ENCODE data around the gene CROCC.
"Not testable (repeated sequence)": the region's sequence is repeated elsewhere in the genome, so short reads cannot be mapped to it uniquely, and the experiment has no call there.

Gene CROCC

DNA sequence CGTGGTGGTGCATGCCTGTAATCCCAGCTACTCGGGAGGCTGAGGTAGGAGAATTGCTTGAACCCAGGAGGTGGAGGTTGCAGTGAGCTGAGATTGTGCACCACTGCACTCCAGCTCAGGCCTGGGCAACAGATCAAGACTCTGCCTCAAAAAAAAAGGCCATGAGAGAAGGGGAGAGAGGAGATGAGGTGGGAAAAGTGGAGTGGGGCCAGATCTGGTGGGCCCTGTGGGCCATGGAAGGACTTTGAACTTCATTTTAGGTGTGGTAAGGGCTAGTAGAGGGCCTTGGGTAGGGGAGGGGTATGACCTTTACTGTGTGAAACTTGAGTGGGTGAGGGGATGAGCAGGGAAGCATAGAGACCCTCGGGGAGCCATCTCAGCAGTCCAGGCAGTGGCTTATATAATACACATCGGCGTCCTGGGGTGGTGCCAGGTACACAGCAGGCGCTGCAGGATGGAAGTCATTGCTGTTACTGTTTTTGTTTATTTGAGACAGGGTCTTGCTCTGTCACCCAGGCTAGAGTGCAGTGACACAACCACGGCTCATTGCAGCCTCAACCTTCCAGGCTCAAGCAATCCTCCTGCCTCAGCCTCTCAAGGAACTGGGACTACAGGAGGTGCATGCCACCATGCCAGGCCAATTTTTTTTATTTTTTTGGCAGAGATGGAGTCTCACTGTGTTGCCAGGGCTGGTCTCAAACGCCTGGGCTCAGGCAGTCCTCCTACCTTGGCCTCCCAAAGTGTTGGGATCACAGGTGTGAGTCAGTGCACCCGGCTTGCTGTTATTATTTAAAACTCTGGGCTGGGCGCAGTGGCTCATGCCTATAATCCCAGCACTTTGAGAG, 5.5 kb upstream of the CROCC start:
- not testable (repeated sequence) for DNase-seq

DNA sequence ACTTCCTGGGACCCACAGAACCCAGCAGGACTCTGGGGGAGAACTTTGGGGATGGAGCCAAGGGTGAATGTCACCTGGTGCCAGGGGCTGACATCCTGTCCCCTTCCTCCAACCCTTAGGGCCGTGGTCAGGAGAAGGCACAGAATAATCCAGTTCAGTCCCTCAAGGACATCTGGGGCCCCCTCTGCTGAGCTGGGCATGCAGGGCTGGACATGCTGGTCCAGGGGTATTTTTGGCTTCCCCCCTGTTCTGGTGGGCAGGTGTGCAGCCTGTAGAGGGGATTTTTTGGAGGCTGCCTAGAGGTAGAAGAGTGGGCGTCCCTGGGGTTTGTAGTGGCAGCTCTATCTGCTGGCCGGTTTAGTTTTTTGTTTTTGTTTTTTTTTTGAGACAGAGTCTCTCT, 3.4 kb upstream of the CROCC start:
- no peak for DNase-seq

DNA sequence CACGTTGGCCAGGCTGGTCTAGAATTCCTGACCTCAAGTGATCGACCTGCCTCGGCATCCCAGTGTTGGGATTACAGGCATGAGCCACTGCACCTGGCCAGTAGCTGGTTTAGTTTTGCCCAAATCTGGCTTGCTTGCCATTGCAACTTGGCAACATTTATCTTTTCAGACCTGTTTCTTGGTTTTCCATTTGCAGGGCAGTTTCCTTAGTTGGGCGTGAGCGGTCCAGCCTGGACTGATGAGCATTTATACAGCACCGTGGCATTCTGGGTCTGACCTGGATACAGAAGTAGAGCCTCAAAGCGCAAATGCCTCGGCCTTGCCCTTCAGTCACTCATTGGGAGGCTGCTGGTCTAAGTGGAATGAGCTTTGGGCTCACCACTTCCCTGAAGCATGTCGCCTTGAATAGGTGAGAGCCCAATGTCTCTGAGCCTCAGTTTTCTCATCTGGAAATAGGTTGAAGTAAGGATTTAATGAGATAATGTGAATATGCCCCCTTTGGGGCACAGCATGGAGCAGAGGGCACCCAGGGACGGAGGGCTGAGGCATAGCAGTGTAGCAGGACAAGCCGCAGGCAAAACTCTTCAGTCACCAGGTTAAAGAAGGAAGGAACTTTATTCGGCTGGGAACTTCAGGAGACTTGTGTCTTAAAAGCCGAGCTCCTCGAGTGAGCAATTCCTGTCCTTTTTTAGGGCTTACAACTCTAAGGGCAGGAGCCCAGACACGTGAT, 2.6 kb upstream of the CROCC start:
- not testable (repeated sequence) for DNase-seq

DNA sequence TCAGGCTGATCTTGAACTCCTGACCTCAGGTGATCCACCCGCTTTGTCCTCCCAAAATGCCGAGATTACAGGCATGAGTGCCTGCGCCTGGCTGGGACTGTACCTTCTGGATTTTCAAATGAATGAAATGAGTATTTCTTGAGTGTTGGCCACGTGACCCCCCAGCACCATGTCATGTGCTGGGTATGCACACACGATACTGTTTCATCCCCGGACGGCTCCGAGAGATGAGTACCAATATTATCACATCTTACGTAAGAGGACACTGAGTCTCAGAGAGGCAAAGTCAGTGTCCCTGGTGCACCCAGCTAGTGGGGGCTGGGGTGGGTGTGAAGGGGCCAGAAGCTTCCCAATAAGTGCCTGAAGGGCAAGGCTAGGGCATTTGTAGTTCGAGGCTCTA, 780 bp upstream of the CROCC start:
- DNase-seq, result no peak

DNA sequence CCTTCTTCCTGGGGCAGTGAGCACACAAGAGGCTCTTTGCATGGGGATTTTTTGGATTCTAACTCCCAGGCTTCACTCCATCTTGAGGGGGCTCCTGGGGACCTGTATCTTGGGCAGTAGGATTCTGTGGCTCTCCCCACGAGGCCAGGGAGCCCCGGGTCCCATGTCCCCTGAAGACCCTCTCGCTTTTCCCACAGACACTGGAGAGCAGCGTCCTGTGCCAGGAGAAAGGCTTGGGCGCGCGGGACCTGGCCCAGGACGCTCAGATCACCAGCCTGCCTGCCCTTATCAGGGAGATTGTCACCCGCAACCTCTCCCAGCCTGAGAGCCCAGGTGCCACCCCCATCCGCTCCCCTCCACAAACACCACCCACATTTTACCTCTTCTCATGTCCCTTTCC, 735 bp downstream of the CROCC start:
- DNase-seq, result no peak

DNA sequence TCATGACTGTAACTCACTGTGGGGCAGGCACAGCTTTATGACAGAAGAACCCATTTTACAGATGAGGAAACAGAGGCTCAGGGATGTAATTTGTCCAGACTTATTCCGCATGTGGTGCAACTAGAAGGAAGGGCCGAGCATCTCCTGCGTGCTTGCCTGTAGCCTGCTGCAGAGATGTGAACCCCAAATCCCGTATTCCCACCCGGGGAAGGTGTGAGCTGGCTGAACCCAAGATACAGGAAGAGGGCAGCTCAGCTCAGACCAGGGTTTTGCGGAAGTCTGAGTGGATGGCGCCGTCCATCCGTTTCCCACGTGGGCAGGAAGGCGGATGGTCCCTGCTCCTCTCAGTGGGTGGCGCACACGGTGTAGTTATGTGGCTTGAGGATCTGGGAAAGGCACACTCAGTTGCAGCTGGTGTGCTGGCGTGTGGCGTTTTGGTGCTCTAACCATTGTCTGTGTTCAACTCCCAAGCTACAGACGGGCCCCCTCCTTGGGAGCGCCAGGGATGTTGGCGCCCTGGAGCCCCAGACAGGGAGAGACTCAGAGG, 1.2 kb downstream of the CROCC start:
- no peak for DNase-seq

DNA sequence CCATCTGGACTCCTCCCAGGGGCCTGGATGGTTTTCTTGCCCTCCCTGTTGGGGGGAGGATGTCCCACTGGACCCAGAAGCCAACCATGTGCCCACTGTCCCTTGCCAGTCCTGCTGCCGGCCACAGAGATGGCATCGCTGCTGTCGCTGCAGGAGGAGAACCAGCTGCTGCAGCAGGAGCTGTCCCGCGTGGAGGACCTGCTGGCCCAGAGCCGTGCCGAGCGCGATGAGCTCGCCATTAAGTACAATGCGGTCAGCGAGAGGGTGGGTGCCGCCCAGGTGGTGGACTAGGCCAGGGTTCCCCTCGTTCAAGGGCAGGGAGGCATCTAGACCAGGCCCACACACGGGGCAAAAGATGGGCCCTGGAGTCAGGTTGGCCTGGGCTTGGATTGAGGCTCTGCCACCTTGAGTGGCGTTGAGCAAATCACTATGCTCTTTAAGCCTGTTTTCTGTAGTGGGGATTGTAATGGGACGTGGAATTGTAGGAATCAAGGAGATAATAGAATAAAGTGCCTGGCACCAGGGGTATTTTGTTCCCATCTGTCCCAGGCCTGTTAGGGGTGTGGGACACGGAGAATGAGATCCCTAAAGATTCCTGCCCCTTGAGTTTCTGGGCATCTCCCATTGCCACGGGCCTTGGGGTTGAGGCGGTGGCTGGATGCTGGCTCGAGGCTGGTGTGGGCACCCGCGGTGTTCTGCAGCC, 2.6 kb downstream of the CROCC start:
- no peak for DNase-seq

DNA sequence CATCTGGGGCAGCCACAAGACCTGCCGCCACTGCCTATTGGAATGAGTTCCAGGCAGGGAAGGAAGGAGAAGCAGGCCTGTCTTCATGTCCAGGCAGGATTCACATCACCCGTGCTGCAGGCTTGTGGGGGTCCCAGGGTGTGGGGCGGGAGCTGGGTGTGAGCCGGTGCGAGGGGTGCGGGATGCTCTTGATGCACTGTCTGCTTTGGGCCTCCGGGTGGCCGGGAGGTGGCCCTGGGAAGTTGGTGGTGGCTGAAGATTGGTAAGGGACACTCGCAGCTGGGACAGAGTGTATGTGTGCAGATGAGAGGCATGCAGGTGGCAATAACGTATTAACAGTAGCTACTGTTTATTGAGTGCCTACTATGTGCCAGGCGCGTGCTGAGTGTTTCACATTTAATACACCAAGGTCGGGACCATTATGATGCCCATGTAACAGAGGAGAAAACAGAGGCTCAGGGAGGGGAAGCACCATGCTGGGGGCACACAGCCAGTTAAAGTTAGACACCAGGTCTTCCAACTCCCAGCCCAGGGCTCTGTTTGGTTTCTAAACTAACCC, 3.3 kb downstream of the CROCC start:
- no peak for DNase-seq

DNA sequence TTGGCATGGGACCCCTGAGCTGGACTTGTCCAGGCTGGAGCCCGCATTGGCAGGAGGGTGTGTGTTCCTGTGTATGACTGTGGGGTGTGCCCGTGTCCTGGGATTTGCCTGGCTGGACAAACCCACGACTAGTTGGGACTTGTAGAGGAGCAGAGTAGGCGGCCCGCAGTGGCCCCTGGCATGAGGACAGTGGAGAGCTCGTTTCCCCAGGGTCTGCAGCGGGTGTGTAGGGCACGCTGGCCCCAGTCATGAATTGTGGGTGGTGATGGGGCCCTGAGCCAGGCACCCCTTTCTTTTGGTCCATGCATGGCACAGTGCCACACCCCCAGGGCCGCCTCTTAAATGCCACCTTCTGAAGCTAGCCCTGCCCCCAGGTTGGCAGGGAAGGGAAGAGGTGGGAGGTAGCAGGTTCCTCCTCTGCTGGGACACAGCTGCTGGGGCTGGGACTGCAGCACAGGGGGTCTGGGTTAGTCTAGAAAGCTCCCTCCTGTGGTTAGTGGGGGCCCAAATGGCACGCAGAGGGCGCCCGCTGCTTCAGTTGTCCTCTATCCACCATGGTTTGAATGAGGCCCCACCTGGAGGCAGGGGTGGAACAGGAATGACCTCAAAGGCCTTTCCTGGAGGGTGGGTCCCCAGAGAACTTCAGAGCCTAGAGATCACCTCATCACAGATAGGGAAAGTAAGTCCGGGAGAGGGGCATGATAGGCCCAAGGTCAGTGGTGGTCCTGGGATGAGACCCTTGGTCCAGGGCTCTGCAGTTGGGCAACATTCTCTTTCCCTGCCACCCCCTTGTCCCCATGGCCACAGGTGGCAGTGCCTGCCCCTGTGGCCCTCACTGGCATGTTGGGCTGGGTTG, 4.1 kb downstream of the CROCC start:
- no peak for DNase-seq

DNA sequence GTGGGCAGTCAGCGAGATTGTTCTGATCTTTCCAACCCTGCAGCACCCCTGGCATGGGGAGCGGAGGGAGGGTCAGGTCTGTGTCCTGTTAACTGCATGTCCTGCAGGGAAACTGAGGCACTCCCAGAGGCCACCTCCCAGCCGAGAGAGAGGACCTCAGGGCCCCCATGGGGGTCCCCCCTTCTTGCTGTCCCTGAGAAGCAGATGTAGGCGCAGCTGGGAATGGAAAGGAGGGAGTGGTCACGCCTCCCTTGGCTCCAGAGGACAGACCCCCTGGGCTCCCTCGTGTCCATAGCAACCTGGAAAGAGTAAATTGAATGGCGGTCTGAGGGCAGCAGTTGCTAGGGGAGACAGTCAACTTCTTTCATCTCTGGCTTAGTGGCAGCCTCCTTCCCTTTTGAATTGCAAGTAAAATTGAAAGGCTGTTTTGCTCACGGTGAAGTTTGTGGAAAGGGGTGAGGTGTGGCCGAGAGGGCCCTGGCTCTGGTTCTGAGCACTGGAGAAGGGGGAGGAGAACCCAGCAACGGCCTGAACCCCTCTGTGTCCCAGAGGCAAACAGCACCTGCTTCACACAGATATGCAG, 4.9 kb downstream of the CROCC start:
- DNase-seq, result no peak

DNA sequence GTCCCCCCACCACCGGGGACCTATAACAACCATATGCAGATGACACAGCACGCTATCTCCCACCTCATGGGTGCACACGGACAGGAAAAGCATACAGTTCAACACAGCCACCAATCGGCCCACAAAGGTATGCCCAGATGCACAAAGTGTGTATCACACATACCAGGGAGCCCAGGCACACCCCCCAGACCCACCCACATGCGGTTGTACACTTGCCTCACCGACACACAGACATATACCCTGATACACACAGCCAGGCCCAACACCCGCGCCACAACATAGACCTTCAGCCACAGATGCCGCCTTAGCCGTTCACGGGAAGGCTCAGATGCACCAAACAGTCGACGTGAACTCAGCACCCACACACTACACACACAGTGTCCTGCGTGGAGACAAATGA, 5.5 kb downstream of the CROCC start:
- DNase-seq, result no peak

DNA sequence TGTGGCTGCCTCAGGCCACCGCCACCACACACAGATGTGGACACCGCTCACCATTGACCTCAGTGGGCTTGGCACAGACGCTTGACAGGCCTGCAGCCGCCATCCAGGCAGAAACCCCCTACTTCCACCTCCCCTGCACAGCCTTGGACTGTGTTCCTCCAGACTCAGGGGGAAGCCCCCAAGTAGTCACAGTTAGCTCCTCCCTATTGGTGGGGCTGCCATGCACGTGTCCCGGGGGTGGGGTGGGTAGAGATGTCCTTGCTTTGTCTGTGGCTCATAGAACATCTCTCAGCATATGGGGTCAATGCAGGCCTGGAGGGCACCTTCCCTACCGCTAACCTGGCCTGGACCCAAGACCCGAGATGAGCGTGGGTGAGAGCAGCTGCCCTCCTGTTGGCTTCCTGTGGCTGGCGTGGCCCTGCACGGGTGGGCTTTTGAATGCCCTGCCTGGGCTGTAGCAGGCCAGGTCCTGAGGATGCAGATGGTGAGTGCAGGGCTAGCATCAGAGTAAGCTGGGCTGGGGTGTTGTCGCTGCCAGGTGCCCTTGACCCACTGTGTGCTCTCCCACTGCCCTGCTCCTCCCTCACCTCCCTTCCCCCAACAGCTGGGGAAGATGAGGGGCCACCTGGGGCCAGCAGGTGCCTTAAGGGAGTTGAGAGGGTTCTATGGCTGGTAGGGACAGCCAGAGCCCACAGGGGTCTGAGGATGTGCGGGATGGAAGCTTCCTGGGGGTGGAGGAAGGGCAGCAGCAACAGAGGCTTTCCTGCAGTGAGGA, 6.2 kb downstream of the CROCC start:
- no peak for DNase-seq

DNA sequence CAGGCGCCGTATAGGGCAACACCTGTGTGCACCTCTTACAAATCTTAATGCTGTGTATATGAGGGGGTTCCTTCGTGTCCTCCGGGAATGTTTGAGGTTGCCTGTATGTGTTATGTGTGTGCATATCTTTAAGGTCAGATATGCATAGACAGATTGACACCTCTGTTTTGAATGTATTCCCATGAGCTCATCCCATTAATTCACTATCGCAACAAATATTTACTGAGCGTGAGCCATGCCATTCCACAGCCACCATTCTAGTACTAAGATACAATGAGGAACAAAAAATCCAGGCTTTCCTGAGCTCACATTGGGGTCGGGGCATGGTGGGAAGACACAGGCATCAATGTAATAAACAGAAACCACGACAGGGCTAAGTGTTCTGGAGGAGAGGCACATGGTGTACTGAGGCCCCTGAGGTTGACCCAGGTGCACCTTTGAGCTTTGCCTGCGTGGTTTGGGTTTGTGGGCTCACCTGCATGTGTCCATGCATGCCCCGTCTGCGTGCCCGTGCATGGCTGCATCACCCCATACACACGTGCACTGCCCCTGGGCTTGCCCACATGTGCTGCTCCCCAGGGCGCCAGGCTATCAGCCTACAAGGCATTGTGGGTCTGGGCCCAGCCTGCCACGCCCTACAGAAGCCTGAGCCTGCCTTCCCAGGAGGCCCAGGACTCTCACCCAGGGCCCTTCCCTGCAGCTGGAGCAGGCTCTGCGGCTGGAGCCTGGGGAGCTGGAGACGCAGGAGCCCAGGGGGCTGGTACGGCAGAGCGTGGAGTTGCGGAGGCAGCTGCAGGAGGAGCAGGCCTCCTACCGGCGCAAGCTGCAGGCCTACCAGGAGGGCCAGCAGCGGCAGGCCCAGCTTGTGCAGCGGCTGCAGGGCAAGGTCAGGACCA, 7.7 kb downstream of the CROCC start:
- DNase-seq, result not testable (repeated sequence)

DNA sequence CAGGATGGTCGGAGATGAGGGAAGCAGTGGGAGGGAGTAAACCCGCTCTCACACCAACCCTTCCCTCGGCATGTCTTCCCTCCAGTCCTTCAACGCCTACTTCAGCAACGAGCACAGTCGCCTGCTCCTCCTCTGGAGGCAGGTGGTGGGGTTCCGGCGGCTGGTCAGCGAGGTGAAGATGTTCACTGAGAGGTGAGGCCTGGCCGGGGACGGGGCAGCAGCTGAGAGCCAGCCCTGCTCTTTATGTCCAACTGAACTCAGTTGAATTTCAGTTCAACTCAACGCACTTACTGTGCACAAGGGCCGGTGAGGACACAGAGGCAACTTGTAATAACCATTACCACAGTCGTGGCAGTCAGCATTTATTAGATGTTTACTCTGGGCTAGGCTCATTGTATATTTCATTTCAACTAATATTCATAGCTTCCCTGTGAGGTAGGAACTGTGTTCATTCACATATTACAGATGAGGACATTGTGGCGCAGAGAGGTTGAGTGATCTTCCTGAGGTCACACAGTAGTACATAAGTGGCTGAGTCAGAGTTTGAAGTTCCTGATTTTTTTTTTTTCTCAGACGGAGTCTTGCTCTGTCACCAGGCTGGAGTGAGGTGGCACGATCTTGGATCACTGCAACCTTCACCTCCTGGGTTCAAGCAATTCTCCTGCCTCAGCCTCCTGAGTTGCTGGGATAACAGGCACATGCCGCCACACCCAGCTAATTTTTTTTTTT, 9.6 kb downstream of the CROCC start:
- not testable (repeated sequence) for DNase-seq

DNA sequence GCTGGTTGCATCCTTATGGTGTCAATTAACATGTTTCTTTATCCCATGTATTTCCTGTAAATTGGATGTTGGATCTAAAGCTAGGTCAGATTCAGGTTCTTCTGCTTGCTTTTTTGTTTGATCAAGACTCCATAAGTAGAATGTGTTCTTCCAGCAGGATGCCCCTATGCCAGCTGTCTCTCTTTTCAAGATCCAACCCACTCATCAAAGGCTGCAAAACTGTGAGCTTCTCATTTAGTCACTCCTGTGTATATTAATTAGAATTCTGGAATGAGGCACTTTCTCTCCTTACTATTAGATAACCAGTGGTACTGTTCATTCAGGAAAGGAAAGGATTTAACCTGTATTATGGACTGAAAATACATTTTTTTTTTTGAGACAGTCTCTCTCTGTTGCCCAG, 12.2 kb downstream of the CROCC start:
- DNase-seq, result not testable (repeated sequence)

DNA sequence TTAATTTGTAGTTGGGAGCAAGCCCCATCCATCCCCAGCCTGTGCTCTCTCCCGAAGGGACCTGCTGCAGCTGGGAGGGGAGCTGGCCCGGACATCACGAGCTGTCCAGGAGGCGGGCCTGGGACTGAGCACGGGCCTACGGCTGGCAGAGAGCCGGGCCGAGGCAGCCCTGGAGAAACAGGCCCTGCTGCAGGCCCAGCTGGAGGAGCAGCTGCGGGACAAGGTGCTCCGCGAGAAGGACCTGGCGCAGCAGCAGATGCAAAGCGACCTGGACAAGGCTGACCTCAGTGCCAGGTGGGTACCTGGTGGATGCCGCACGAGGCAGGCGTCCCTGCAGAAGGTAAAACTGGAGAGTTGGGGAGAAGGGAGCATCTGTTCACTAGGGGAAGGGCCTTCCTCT, 14.8 kb downstream of the CROCC start:
- DNase-seq, result not testable (repeated sequence)

DNA sequence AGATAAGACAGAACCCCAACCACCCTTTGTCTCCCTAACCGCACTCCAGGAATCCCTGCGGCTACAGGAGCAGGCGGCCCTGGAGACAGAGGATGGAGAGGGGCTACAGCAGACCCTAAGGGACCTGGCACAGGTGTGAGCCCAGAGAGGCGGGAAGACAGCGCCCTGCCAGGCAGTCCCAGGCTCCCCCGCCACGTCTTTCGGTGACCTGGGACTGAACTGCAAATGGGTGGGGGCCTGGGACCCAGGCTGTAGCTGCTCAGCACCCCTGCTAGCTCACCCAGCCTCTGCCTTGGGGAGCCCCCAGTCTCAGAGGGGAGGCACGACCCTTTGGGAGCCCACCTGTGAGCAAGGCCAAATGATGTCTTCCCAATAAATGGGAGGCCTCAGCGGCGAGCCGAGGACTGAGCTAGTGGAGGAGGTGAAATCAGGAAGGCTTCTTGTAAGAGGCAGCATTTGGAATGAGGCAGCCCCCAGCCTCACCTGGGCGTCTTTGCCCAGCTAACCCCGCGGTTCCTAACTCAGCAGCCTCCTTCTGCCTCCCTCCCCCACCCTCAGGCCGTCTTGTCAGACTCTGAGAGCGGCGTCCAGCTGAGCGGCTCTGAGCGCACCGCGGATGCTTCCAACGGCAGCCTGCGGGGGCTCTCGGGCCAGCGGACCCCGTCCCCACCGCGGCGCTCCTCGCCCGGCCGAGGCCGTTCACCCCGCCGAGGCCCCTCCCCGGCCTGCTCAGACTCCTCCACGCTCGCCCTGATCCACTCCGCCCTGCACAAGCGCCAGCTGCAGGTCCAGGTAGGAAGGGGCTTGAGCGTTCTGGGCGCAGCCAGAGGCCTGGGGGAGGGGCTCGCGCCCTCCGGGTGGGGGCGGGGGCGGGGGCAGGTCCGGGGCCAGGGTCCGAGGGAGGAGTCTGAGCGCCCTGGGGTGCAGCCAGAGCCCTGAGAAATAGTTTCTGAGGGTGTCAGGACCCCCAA, 16.9 kb downstream of the CROCC start:
- DNase-seq, result no peak

Measured in fibroblast of skin of right biceps (primary cell).